NB4 (cell line): Measurements from ENCODE around the gene HRG.

Source experiments
- POLR2A ChIP-seq: IDR thresholded peaks from 2 replicates; pipeline ENCODE4 v1.6.1; 2011; ENCODE audit warnings: mild to moderate bottlenecking; ENCODE audit not compliant: insufficient read length; ENCODE audit errors: extremely low read depth
- TF ChIP-seq, protein P1 (sequence below): IDR thresholded peaks from one replicate; pipeline ENCODE4 v1.5.1; 2012; ENCODE audit warnings: low read depth, low read length

DNA sequence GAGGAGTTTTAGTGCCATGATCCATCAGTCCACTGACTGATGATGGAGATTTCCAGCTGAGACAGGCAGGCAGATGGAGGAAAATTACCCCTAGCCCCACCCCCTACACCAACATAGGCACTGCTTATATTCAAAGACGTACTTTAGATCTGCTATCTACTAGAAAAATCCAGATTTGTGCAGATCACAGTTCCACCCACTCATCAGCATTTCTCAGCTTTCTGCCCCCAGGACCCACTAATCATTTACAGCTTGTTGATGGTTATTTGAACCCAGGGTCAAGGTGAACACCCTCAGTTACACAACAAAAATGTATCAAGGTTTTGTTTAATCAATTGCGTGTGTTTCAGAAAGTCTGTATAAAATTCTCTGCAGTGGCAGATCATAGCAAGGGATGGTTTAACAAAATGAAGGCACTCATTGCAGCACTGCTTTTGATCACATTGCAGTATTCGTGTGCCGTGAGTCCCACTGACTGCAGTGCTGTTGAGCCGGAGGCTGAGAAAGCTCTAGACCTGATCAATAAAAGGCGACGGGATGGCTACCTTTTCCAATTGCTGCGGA, at the start of gene HRG:
- TF ChIP-seq, protein P1, sequence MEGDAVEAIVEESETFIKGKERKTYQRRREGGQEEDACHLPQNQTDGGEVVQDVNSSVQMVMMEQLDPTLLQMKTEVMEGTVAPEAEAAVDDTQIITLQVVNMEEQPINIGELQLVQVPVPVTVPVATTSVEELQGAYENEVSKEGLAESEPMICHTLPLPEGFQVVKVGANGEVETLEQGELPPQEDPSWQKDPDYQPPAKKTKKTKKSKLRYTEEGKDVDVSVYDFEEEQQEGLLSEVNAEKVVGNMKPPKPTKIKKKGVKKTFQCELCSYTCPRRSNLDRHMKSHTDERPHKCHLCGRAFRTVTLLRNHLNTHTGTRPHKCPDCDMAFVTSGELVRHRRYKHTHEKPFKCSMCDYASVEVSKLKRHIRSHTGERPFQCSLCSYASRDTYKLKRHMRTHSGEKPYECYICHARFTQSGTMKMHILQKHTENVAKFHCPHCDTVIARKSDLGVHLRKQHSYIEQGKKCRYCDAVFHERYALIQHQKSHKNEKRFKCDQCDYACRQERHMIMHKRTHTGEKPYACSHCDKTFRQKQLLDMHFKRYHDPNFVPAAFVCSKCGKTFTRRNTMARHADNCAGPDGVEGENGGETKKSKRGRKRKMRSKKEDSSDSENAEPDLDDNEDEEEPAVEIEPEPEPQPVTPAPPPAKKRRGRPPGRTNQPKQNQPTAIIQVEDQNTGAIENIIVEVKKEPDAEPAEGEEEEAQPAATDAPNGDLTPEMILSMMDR = no peak
- TF ChIP-seq POLR2A = no peak
